Cardiac septum (tissue), 1 donor: ENCODE measurements around the gene GTPBP10. TPM values are rescaled to one million over a fixed set of nuclear protein-coding genes. Genes with fewer than 3 reads are reported as not detected.
A peak's percentile ranks its signal among the peaks of the same experiment; 100 is the strongest.
"Not testable (repeated sequence)": the region's sequence is repeated elsewhere in the genome, so short reads cannot be mapped to it uniquely, and the experiment has no call there.

ENCODE experiments used
- DNase-seq: peaks from one replicate; pipeline ENCODE4 v3.0.0-alpha.2; 2020; ENCODE audit warnings: low spot score
- intact Hi-C: fragments of 100-400 bp; cut with DNase I; formaldehyde crosslinking; loops from one replicate; pipeline ENCODE4 v1.14.0; 2022
- total RNA-seq: library from RNA; stranded (reverse); fragmentation: NEBNext Ultra II Directional; extraction: Animal tissue kit (Norgen Biotek cat#: 25700); gene quantifications from one replicate; pipeline ENCODE4 v1.2.1, GENCODE V29; 2021
- donor health status: DM: no; HTN: no; CAD: no.

Gene GTPBP10
- total RNA-seq, 1 donor from 2014 or later: 19.4 TPM

DNA sequence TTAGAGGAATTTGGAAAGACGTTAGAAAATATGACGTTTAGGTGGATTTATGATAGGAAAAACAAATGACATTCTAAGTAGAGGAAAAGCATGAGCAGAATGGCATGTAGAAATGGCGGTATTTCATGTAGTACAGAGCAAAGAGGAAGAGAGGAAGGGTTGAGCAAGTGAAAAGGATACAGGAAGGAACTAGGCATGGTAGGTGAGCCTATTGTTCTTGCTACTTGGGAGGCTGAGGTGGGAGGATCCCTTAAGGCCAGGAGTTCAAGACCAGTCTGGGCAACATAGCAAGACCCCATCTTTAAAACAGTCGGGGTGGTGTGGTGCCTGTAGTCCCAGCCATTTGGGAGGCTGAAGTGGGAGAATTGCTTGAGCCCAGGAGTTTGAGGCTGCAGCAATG is 1.2 kb downstream of the GTPBP10 start:
- intact Hi-C loops: loop anchor here (2.0 kb wide), 1 partner anchor 55 kb away; the partner anchor contains the start of gene CLDN12
- no peak for DNase-seq

DNA sequence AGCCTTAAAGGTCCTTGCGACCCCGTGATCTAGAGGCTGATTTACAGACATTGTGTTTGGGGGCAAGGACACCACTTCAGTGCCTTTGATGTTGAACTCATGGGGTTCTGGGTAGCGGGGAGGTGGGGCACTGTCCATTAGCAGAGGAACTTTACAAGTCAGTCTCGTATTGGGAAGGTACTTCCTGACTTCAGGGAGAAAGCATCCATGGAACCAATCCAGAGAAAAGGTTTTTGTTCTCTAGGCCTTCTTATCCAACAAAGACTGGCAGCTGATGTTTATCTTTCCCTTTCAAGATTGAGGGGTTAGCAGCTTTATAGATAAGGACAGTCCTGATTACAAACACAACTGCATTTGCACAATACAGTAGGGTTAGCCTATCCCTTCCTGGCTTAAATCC is 2.8 kb downstream of the GTPBP10 start:
- intact Hi-C loops: no loop called here
- DNase-seq: no peak

DNA sequence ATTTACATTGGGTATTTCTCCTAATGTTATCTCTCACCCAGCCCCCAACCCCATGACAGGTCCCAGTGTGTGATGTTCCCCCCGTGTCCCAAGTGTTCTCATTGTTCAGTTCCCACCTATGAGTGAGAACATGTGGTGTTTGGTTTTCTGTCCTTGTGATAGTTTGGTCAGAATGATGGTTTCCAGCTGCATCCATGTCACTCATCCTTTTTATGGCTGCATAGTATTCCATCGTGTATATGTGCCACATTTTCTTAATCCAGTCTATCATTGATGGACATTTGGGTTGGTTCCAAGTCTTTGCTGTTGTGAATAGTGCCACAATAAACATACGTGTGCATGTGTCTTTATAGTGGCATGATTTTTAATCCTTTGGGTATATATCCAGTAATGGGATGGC is 3.5 kb downstream of the GTPBP10 start:
- DNase-seq, intact Hi-C loops: not testable (repeated sequence)

DNA sequence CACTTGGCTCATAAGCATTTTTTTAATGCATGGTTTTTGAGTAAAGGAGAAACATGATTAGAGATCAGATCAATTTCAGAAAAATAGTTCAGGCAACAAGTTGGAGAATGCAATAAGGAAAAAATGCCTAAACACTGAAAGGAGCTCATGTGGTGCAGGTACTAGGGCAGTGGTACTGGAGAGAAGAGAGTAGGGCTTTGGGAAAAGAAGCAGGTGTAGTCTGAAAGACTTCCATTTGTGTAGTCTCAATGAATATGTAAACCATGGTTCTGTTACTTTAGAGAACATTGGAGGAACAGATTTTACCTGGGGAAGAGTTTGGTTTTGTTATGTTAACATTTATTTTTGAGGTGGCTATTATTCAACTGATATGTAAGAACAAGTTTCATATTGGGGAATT is 5.5 kb downstream of the GTPBP10 start:
- no peak for DNase-seq
- intact Hi-C loops: no loop called here

DNA sequence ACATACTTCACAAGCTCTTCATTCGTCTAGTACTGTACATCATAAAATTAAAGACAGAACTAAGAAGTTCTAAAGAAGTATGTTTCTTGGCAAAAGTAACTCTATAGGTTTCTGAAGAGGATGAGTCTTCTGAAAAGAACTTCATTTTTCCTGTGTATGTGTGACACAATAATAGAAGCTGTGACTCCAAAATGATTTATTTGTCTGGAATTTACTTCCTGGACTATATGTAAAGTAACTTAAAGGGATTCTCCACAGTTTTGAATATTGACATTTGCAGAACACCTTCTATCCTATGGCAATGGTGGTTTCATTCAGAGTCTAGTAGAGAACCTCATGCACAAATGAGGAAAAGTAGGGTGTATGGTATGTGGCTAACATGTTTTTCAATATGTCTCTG is 36.9 kb downstream of the GTPBP10 start:
- intact Hi-C loops: no loop called here
- DNase-seq: no peak

DNA sequence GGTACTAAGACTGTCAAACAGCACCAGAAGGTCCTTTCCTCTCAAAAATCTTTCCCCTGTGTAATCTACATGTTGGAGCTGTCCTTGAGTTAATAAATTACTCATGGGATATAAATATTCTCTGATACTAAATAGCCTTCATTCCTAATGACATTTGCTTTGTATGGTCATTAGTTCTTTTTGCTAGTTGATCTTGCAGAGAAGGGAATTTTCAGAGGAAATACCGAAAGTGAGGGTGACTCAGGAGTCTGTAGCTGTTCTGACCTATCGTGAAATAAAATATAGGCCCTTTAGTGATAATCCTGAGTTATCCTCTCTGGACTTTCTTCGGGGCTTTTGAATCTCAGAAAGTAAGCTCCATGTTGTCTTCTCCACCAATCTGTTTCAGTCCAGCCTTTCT is 37.3 kb downstream of the GTPBP10 start:
- no peak for DNase-seq
- intact Hi-C loops: no loop called here

DNA sequence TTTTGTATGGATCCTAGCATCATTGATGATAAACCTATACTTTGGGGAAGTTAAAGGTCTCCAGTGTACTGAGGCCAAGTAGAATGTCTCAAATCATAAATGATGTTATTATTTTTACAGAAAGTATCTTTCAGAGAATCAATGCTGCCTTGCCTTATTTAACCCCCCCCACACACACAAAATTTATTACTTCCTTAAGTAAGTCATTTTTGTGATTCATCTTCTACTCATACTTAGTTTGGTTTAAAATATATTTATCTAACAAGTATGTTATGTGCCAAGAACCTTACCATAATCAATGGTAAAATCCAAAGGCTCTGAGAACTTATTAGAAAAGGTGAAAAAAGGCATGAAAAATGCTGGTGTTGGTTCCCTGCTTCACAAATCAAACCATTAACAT is 37.9 kb downstream of the GTPBP10 start:
- no peak for DNase-seq
- intact Hi-C loops: no loop called here

DNA sequence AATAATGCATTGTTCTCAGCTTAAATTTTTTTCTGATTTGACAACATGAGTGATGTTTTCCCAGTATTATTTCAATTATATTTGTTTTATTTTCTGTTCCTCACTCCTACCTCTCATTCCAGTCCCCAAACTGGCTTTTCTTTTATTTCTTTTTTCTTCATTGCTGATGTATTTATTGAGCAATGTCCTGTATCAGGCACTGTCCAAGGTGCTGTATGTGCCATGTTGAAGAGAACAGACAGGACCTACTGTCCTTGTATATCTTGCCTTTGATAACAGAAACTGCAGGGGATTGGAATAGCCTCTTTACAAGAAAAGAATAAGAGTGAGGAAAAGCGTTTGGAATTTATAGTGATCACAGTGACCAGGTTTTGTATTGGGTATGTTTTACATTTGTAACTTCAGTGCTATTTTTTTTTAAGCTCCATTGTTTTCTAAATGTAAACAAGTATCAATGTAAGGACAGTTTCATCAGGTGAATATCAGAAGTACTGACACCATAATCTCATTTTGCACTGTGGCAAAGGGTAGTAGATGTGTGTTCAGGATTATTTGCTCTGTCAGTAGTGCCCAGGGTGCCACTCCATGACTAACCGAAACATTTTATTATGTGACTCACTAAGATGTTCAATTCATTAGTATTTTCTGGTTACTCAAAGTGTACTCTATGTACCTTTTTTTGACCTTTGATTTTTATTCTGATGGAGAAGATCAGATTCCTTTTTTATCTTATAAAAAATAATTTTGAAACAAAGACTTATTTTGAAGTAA is 41.1 kb downstream of the GTPBP10 start:
- DNase-seq: no peak
- intact Hi-C loops: no loop called here

DNA sequence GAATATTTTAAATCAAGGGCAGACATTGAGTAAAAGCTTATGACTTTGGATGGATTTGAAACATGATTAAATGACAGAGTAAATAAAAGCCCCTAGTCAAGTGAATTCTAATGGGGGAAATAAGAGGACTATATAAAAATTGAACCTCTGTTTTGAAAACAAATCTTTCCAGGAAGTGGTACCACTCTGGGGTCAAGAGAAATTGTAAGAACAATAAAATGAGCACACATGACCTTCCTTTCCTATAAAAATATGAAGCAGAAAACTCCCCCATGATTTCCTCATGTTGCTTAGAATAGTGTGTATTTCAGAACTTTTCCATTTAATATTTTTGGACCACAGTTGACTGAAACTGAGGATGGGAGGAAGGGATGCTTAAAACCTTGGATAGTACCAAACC is 44.4 kb downstream of the GTPBP10 start:
- no peak for DNase-seq
- intact Hi-C loops: no loop called here

DNA sequence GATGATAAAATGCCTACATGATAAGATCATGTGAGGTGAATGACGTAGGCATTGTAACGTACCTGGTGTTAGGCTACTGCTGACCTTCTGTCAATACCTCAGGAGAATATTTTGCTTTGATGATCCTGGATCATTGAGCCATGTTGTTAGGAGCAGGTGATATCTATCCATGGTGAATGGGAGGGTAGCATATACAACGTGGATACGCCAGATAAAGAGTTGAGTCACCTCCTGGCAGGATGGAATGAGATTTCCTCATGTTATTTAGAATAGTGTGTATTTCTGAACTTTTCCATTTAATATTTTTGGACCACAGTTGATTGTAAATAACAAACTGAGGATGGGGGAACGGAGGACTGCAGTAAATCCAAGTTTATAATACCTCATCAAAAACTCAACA is 45.0 kb downstream of the GTPBP10 start:
- intact Hi-C loops: no loop called here
- no peak for DNase-seq

DNA sequence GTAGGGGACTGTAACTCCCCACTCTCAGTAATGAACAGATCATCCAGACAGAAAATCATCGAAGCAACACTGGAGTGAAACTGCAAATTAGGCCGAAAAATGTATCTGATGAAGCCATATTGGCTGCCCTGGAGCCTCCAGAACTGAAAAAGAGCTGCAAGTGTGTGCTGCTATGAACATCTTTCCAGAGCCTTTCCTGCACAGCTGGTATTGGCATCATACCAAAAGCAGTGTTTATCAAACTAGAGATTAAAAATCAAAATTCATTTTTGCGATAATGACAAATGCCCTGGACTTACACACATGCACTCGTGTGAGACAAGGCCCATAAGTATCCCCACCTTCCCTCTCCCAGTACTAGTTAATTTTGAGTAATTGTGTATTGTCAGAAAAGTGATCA is 49.9 kb downstream of the GTPBP10 start:
- DNase-seq: no peak
- intact Hi-C loops: no loop called here

DNA sequence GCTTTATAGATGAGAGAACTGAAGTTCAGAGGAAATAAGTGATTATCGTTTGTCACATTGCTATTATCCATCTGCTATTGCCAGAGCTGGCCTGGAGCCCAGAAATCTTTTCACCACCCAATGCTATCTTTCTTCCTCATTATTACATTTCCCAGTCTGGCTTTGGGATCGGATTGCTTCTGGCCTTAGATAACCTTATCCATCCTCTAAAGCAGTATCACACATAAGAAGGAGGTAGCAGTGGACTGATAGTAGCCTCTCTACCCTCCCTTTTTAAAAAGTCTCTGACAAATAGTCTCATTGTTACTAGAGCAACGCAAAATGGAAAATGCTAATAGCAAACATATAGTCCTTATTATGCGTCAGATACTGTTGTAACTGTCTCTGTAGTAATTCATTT is 55.5 kb downstream of the GTPBP10 start:
- intact Hi-C loops: loop anchor here (2.0 kb wide), 1 partner anchor 55 kb away; the partner anchor contains the start of gene GTPBP10
- DNase-seq: no peak

DNA sequence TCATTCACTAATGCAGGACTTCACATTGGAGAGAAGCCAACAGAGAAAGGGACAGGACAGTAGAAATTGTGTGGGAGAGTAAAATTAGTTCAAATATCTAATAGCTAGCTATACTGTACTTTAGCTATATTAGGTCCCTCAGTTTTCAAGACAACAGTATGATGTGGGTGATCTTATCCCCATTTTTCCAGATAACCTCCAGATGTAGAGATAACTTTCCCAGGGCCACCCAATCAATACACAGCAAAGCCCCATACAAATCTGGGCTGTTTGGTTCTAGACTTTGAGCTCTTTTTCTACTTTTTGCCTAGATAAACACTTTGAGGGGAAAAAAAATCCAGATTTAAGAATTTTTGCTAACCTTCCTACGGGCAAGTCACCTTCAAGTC is 56.3 kb downstream of the GTPBP10 start:
- intact Hi-C loops: loop anchor here (2.0 kb wide), 1 partner anchor 56 kb away; the partner anchor contains the start of gene GTPBP10
- no peak for DNase-seq

DNA sequence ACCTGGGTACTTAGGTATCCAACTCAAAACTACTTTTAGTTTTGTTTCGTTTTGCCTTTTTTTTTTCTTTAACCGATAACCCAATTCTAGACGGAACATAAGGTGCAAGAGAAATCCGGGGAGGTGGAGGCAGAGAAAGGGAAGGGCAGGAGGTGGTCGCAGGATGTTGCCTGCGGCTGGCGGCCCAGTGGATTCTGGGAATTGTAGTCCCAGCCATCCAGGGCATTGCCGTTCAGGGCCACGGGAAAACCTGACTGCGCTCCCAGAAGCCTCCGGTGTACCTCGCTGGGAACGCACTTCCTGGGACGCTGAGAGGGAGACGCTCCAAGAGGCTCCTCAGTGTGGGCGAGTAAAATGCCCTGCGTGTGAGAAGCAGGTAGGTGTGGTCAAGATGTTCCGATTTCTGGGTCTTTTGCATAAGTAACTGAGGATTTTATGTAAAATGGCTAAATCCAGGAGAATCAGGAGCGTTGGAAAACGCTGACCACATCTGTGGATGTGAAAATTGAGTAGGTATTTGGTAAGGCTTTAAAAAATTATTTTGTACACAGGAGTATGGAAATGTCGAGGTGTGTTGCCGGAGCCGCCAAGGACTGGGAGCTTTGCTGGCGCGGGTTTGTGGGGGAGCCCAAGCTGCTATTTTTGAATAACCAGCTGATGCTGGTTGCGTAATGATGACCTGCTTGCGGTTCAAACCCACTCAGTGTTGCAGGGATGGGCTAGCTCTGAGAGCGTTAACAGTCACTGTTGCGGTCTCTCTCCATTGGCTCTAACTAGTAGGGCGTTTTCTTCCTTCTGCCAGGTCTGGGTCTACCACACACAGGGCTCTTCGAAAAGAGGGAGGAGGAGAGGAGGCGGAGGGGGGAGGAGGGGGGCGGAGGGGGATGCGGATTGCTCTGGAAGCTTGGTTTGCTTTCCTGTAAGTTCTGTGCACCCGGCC is 56.9 kb downstream of the GTPBP10 start, which contains the start of gene CLDN12:
CLDN12 (plus strand) TSS at position 288 of the 940 bp plus-strand sequence. CDS start 9,216 bp downstream, outside the sequence.
- intact Hi-C loops: loop anchor here (2.0 kb wide), 1 partner anchor 57 kb away; the partner anchor contains the start of gene GTPBP10
- peak; percentile 91 for DNase-seq

DNA sequence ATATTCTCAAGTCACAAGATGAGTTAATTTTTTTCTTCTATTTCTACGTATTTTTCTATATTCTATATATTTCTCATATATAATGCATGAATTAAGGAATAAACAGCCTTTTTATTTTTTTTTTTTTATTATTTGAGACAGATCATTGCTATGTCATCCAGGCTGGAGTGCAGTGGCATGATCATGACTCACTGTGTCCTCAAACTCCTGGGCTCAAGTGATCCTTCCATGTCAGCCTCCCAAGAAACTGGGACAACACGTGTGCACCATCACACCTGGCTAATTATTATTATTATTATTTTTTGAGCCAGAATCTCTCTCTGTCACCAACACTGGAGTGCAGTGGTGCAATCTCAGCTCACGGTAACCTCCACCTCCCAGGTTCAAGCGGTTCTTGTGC is 58.3 kb downstream of the GTPBP10 start:
- no peak for DNase-seq
- intact Hi-C loops: no loop called here

DNA sequence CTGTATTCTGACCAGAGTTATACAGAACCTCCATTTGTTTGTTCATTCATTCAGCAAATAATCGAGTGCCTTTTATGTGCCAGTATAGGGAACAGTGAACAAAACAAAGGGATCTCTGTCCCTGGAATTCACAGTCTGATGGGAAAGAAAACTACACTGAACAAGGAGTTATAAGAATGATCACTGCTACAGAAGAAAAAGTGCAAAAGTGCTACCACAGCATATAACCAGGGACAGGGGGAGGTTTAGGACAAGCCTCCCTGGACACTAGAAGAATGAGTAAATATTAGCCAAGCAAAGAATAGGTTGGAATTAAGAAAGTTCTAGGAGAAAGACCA is 60.9 kb downstream of the GTPBP10 start:
- intact Hi-C loops: no loop called here
- DNase-seq: no peak

DNA sequence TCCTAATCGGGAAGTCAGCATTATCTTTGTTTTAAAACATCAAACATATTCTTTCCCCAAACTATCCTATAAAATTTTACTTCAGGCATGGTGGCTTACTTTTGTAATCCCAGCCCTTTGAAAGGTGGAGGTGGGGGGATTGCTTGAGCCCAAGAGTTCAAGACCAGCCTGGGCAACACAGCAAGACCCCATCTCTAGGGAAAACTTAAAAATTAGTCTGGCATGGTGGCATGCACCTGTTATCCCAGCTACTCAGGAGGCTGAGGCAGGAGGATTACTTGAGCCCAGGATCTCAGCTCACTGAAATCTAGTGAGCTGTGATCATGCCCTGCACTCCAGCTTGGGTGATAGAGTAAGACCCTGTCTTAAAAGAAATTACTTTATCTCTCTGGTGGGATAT is 61.6 kb downstream of the GTPBP10 start:
- no peak for DNase-seq
- intact Hi-C loops: no loop called here

DNA sequence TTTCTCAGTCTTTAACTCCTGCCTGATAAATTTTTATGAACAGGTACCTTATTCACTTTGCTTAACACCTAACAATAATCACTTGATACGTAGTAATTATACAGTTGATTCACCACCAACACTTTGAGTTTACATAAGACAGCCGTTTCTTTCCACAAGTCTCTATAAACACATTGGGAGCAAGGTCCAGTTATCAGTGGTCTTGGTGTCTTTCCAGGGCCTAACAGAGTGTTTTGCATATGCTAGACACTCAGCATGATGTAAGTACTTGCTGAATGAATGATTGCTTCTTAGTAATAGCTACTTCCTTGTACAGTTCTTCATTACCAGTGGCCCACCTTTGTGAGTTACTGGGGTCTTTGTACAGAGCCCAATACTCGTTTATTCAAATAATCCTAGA is 63.2 kb downstream of the GTPBP10 start:
- intact Hi-C loops: no loop called here
- DNase-seq: no peak

DNA sequence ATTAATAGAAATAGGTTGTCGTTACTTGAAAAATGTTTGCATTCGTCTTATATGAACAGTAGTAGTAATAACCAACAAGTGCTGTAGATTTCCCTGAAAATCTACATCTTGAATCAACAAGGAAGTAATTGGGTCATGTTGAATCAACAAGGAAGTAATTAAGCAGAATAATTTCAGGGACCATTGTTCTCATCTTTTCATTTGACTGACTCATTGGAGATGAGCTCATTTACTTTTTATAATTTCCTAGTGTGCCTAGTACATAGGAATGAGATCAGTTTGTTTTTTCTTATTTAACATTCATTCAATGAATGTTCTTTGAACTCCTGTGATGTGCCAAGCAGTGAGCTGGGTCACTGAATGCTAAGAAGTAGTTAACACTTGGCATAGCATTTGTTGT is 65.0 kb downstream of the GTPBP10 start:
- DNase-seq: no peak
- intact Hi-C loops: no loop called here

DNA sequence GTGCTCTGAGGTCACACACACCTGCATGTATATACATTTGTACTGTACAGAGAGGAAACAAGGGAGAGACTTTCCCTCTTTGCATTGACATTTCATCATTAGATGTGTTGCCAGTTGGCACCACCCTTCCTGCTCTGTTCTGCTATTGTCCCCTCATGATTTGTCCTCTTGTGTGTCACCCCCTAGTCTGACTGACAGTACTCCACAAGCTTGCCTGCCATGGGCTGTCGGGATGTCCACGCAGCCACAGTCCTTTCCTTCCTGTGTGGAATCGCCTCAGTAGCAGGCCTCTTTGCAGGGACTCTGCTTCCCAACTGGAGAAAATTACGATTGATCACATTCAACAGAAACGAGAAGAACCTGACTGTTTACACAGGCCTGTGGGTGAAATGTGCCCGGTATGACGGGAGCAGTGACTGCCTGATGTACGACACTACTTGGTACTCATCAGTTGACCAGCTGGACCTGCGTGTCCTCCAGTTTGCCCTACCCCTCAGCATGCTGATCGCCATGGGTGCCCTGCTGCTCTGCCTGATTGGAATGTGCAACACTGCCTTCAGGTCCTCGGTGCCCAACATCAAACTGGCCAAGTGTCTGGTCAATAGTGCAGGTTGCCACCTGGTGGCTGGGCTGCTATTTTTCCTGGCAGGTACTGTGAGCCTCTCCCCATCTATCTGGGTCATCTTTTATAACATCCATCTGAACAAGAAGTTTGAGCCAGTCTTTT is 66.1 kb downstream of the GTPBP10 start:
- intact Hi-C loops: no loop called here
- no peak for DNase-seq
